GM18507 (cell line): ENCODE data around the gene PAX4.

Source experiments
- DNase-seq: peaks from one replicate; pipeline ENCODE4 v3.0.0; 2011; ENCODE audit warnings: low read depth; ENCODE audit not compliant: insufficient read length; ENCODE audit errors: extremely low spot score
- FAIRE-seq: peaks from 2 replicates; lab custom pipeline; 2011; peaks lifted over from hg19 to GRCh38; lab: Jason Lieb, UNC

PAX4 gene

DNA sequence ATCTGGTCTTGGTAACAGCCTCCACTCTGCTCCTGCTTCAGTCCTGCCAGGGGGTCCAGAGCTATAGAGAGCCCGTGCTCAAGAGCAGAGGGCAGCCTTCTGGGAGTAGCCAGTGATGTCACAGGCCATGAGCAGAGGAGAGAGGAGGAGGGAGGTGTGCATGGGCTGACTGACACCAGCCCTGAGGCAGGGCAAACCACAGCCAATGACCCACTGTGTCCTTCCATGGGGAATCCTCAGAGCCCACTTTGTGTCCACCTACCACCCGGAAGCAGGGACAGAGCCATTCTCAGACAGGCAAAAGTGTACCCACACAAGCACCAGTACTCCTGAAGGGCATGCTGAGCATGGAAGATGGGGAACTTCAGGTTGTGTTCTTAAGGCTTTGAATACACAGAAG, at the start of gene PAX4:
Gene PAX4 (minus strand): TSS at position 101 of the 400 bp plus-strand sequence. CDS start 2,214 bp downstream, outside the sequence.
- FAIRE-seq (no peak), DNase-seq (no peak)

DNA sequence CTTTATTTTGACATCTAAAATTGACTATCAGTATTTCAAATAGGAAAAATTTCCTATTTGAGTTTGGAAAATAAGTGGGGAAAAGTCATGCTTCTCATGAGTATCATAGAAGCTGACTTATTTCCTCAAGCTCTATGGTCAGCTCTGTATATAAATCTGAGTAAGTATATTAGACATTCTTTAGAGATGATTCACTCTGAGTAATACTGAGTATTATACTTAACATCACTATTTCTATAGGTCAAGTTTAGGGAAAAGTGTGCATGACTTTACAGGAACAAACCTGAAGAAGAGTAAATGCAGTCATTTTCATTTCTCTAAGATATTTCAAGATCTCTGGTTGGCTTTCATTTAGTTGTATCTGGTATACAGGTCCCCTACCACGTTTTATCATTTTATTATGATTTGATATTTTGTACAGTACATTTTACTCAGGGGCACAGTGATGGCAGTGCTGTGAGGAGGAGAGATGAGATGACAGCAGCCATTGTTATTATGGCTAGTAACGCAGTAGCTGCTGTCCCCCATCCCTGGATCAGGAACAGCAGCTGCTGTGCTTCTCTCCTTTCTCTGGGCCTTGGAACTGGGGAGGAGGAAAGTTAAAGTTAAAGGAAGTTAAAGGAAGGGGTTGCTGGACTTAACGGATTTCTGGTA, 49.2 kb upstream of the PAX4 start:
- no peak for FAIRE-seq

DNA sequence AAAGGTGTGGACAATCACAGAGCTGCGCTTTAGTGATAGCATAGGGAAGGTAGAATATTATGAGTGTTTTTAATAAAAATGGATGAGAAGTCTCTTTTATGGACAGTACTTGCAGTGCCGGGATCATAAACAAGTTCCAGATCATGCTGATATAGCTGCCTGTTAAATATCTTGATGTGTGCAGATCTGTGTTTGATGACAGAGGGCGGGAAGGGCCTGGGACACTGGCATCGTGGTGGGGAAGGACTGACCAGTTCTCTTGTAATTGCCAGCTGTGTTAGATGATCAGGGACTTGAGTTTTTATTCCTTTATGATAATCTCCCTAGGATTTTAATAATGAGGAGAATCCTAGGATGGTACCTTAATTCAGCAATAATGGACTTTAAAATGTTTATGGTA, 48.7 kb upstream of the PAX4 start:
- FAIRE-seq = no peak
- DNase-seq = no peak

More for the DNA sequence above, 49.2 kb upstream of the PAX4 start:
- no peak for DNase-seq

DNA sequence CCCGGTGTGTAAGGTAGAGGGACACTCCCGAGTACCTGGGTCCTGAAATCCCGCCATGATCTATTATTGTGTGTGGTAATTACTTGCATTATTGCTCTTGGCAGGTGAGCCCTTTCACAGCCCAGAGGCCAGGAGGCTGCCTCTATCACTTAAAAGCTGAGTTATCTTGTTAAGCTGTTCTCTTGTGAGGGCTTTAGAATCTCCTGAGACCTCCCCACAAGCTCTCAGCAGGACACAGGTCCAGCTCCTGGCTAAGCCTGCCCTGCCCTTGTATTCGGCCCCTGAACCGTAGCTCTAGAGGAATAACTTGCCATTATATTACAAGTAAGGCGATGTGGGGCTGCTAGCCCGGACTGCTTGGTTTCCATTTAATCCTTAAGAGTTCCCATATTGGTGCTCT, 48.0 kb upstream of the PAX4 start:
- DNase-seq = no peak

GRCh38 chr7:127658970-127659630, 41.2 kb upstream of the PAX4 start:
- no peak for DNase-seq
- FAIRE-seq = no peak

More for the DNA sequence above, 48.0 kb upstream of the PAX4 start:
- FAIRE-seq = no peak

GRCh38 chr7:127657500-127657899, 39.6 kb upstream of the PAX4 start:
- FAIRE-seq (no peak), DNase-seq (no peak)

- no peak for FAIRE-seq
- no peak for DNase-seq
Observed at GRCh38 chr7:127655720-127656119, 37.8 kb upstream of the PAX4 start.

DNA sequence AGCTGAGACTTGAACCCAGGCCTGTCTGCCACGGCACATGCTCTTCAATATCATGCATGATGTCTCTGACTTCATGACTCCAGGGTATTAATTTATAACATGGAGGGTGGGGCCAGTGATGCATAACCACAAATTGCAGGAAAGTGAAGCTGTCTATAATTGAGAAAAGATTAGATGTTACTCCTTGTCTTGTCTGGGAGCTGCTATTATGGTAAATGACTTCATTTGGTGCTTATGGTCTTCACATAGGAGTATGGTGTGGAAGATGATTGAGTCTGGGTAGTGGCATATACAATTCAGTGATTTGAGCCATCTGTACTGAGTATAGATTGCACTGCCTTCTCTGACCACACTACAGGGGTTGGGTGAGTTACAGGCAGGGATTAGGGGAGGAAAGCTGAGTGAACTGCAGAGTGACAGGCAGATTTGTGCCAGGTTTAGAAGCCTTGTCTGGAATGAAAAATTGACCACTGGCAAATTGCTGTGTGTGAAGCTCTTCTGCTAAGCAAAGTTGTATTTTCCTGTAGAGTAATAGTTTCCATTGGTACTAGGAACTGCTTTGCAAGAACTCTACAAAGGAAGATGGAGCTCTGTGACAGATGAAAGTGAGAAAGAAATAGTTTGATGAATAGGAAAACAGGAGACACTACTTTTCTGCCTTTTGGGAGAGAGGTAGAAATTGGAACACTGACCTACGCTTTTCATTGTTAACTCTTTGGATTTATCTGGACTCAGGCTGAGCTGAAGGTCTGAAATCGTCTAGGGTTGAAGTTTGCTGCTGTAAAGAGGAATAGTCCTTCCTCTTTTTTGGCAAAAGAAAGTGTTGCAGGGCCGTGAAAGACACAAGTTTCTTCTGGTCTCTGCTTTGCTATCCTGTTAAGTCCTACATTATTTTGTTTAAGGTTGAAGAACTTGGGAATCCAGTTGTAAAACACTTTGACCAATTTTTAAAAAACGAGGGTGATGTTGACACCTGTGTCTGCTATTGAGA, 36.8 kb upstream of the PAX4 start:
- DNase-seq (no peak), FAIRE-seq (no peak)

GRCh38 chr7:127653396-127653795, 35.5 kb upstream of the PAX4 start:
- no peak for FAIRE-seq
- DNase-seq = no peak

- DNase-seq (no peak), FAIRE-seq (no peak)
Observed at GRCh38 chr7:127652333-127653248, 34.6 kb upstream of the PAX4 start.

- peak; percentile 93 for DNase-seq
- FAIRE-seq = peak; percentile 97
Observed at GRCh38 chr7:127651556-127652332, 33.8 kb upstream of the PAX4 start, which contains the start of gene SND1. TSS of gene SND1 (plus strand) at chr7:127652194. CDS start at chr7:127652374, 180 bp downstream.

DNA sequence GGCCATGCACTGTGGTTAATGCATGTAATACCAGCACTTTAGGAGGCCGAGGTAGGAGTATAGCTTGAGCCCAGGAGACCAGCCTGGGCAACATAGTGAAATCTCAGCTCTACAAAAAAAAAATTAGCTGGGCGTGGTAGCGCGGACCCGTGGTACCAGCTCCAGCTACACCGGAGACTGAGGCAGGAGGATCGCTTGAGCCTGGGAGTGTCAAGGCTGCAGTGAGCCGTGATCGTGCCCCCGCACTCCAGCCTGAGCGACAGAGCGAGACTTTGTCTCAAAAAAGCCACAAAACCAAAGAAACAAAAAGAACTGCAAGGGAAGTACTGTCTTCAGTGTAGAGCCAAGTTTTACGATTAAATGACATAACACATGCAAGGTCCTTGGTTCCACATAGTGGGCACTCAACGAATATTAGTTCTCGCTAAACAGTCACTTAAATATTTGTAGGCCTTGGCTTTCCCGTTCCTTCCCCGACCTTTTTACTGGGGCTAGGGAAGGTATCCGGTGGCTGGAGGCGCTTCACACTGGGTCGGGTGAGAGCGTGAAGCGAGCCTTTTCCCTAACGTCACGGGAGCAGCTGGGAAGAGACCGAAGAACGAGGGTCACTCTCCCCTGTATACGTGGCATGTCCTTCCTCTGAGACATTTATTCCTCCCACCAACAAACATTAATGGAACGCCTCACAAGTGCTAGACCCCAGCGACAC, 33.1 kb upstream of the PAX4 start:
- no peak for FAIRE-seq

GRCh38 chr7:127648986-127649385, 31.0 kb upstream of the PAX4 start:
- FAIRE-seq = no peak
- no peak for DNase-seq

More for the DNA sequence above, 33.1 kb upstream of the PAX4 start:
- no peak for DNase-seq

DNA sequence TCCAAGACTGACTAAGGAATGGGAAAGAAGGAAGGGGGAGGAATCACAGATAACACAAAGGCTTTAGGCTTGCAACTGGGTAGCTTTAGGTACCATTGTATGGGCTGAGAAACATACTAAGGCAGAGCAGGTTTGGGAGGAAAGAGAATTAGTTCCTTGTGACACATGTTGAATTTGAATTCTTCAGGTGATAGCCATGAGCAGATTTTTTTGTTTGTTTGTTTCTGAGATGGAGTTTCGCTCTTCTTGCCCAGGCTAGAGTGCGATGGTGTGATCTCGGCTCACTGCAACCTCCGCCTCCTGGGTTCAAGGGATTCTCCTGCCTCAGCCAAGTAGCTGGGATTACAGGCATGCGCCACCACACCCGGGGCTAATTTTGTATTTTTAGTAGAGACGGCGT, 29.7 kb upstream of the PAX4 start:
- FAIRE-seq (no peak), DNase-seq (no peak)

GRCh38 chr7:127644484-127644883, 26.5 kb upstream of the PAX4 start:
- FAIRE-seq (no peak), DNase-seq (no peak)

DNA sequence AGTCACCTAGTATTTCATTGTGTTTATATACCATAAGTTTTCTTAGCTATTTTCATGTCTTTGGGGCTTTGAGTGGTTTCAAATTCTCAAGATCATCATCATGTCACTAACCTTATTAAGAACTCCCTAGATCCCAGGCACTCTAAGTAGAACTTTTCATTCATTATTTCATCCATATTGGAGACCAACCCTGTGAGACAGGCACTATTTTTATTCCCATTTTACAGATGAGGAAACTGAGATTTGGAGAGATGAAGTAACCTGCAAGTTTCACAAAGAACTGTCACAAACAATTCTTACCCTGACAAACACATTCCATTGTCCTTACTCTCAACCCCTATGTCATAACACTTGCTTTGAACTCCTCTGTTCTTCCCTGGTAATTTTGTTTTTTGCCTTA, 20.3 kb upstream of the PAX4 start:
- FAIRE-seq (no peak), DNase-seq (no peak)

DNA sequence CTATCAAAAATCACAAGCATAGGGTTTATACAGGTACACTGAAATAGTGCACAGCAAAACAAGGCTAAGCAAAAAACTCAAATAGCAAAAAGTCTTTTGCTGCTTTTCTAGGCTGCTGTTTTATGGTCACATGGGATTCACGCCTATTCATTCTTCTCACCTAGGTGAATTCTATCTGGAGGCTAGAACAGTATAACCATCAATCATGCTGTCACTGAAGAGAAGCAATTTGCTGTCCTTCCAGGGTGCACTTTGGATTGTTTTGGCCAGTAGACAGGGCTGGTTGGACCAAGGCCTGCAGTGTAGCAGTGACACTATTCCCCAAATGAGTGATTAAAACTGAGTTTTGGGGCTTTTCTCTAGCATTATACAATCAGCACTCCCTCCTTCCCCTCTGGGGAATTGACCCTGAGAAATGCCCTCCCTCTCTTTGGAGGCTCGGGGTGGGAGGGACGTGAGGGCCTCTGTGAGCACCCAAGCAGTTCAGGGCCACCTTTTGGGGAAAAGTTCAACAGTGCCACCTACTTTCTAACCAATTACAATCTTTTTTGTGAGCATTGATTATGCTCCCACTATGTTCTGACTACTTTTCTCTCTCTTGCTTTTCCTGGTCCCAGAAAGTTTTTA, 17.8 kb upstream of the PAX4 start:
- DNase-seq = no peak
- no peak for FAIRE-seq
